H1 (cell line): ENCODE measurements around the gene DHX57. TPM values are rescaled to one million over a fixed set of nuclear protein-coding genes. Genes with fewer than 3 reads are reported as not detected.

Source experiments
- CTCF ChIA-PET: fragments of 300-600 bp; sonication (Branson Sonifier 250); formaldehyde crosslinking; loops from one replicate; lab custom pipeline; 2021; ENCODE audit not compliant: partially characterized antibody; lab: Charles Lee
- POLR2A ChIA-PET: fragments of 300-600 bp; sonication (Branson Sonifier 250); formaldehyde crosslinking; loops from one replicate; lab custom pipeline; 2021; ENCODE audit warnings: inconsistent platforms; ENCODE audit not compliant: partially characterized antibody; lab: Charles Lee
- DNase-seq, 2 experiments: peaks; one replicate each; pipeline versions ENCODE4 v3.0.0 to v3.0.0-alpha.2; 2010 to 2022; ENCODE audit warnings: low spot score in 2 of 2, low read depth in 1 of 2, mixed read lengths in 1 of 2
- FAIRE-seq: peaks from 2 replicates; lab custom pipeline; 2011; peaks lifted over from hg19 to GRCh38; lab: Jason Lieb, UNC
- H2AFZ ChIP-seq: 2 replicates; pipeline ENCODE4 v1.8.1; 2012; ENCODE audit warnings: low read length, inconsistent platforms
- H2AK5ac ChIP-seq: 2 replicates; pipeline ENCODE4 v1.6.1; 2013; ENCODE audit warnings: low read depth, low read length
- H2BK120ac ChIP-seq: replicated peaks from 2 replicates; pipeline ENCODE3; 2013; ENCODE audit warnings: low read depth, low read length, inconsistent platforms
- H2BK12ac ChIP-seq: 2 replicates; pipeline ENCODE4 v1.6.1; 2013; ENCODE audit warnings: low read depth, low read length
- H2BK15ac ChIP-seq: 2 replicates; pipeline ENCODE4 v1.6.1; 2013; ENCODE audit warnings: low read length
- H2BK20ac ChIP-seq: 2 replicates; pipeline ENCODE4 v1.6.1; 2013; ENCODE audit warnings: low read length
- H2BK5ac ChIP-seq: 2 replicates; pipeline ENCODE4 v1.6.1; 2013; ENCODE audit warnings: low read depth, low read length
- H3K14ac ChIP-seq: 2 replicates; pipeline ENCODE4 v1.6.1; 2013; ENCODE audit warnings: inconsistent platforms; ENCODE audit not compliant: insufficient read length
- H3K18ac ChIP-seq: 2 replicates; pipeline ENCODE4 v1.6.1; 2013; ENCODE audit warnings: low read length; ENCODE audit errors: extremely low read depth
- H3K23ac ChIP-seq: 2 replicates; pipeline ENCODE4 v1.6.1; 2013; ENCODE audit warnings: inconsistent platforms; ENCODE audit not compliant: insufficient read length
- H3K23me2 ChIP-seq: 2 replicates; pipeline ENCODE4 v1.6.1; 2013; ENCODE audit warnings: low read depth, low read length
- H3K27ac ChIP-seq: 2 replicates; pipeline ENCODE4 v1.6.1; 2011; ENCODE audit warnings: low read depth, low read length, inconsistent platforms
- H3K27me3 ChIP-seq, 4 experiments: replicated peaks in 1 of 4; 1 replicate in 1 of 4; 2 replicates in 3 of 4; pipeline versions ENCODE4 v1.6.1 to v1.8.1; 2011 to 2013; ENCODE audit warnings: low read length in 3 of 4, mild to moderate bottlenecking in 3 of 4, inconsistent platforms in 2 of 4, mixed read lengths in 2 of 4, moderate library complexity in 1 of 4; ENCODE audit not compliant: control insufficient read depth in 3 of 4, insufficient read depth in 3 of 4; ENCODE audit errors: extremely low read depth in 1 of 4
- H3K36me3 ChIP-seq, 4 experiments: 2 replicates each; pipeline versions ENCODE4 v1.6.1 to v1.8.1; 2011 to 2013; ENCODE audit warnings: mild to moderate bottlenecking in 4 of 4, low read length in 3 of 4, moderate library complexity in 2 of 4, control low read depth in 1 of 4, inconsistent platforms in 1 of 4; ENCODE audit not compliant: insufficient read depth in 4 of 4, control insufficient read depth in 2 of 4
- H3K4ac ChIP-seq: replicated peaks from 2 replicates; pipeline ENCODE3; 2013; ENCODE audit warnings: low read length, low read depth, mixed read lengths, inconsistent platforms; ENCODE audit not compliant: insufficient read length
- H3K4me1 ChIP-seq, 4 experiments: replicated peaks in 1 of 4; 1 replicate in 1 of 4; 2 replicates in 3 of 4; pipeline versions ENCODE4 v1.6.1 to v1.8.1; 2011 to 2013; ENCODE audit warnings: low read length in 3 of 4, inconsistent platforms in 2 of 4, mixed read lengths in 1 of 4; ENCODE audit not compliant: insufficient read depth in 4 of 4, control insufficient read depth in 3 of 4
- H3K4me2 ChIP-seq, 2 experiments: 2 replicates each; pipeline versions ENCODE4 v1.6.1 to v1.8.1; 2011 to 2013; ENCODE audit warnings: low read depth in 2 of 2, low read length in 2 of 2, control low read depth in 1 of 2, inconsistent platforms in 1 of 2, mild to moderate bottlenecking in 1 of 2; ENCODE audit not compliant: insufficient read depth in 1 of 2
- H3K4me3 ChIP-seq, 4 experiments: fragments of 200-600, 300-600 bp in 1 of 4; sonication (generic), shearing (Covaris generic), sonication (Bioruptor Twin) in 1 of 4; 2 replicates each; pipeline versions ENCODE4 v1.5.1 to v1.8.1; 2011 to 2016; ENCODE audit warnings: low read length in 4 of 4, low read depth in 3 of 4, control low read depth in 2 of 4, inconsistent platforms in 2 of 4, mild to moderate bottlenecking in 2 of 4, mixed read lengths in 1 of 4, moderate library complexity in 1 of 4; ENCODE audit not compliant: insufficient read depth in 2 of 4; ENCODE audit errors: extremely low read depth in 1 of 4
- H3K56ac ChIP-seq: replicated peaks from 2 replicates; pipeline ENCODE3; 2013; ENCODE audit warnings: low read depth, mild to moderate bottlenecking, mixed read lengths, low read length, inconsistent platforms; ENCODE audit not compliant: insufficient read length
- H3K79me1 ChIP-seq: 2 replicates; pipeline ENCODE4 v1.6.1; 2013; ENCODE audit warnings: low read depth, low read length, control low read depth
- H3K79me2 ChIP-seq, 2 experiments: 2 replicates each; pipeline versions ENCODE4 v1.6.1 to v1.8.1; 2012 to 2013; ENCODE audit warnings: low read length in 2 of 2, mild to moderate bottlenecking in 2 of 2, inconsistent platforms in 1 of 2; ENCODE audit not compliant: insufficient read depth in 2 of 2, control insufficient read depth in 1 of 2
- H3K9ac ChIP-seq, 4 experiments: replicated peaks in 1 of 4; 1 replicate in 1 of 4; 2 replicates in 3 of 4; pipeline versions ENCODE4 v1.6.1 to v1.8.1; 2011 to 2013; ENCODE audit warnings: low read depth in 3 of 4, low read length in 3 of 4, control low read depth in 2 of 4, mild to moderate bottlenecking in 2 of 4, moderate library complexity in 2 of 4, inconsistent platforms in 1 of 4; ENCODE audit errors: extremely low read depth in 1 of 4
- H3K9me3 ChIP-seq, 2 experiments: 2 replicates each; pipeline versions ENCODE4 v1.6.1 to v1.8.1; 2012 to 2013; ENCODE audit warnings: mild to moderate bottlenecking in 2 of 2, moderate library complexity in 2 of 2, control low read depth in 1 of 2, inconsistent platforms in 1 of 2, low read depth in 1 of 2, low read length in 1 of 2, mixed read lengths in 1 of 2; ENCODE audit not compliant: insufficient read depth in 2 of 2
- H4K20me1 ChIP-seq, 2 experiments: replicated peaks in 1 of 2; 2 replicates each; pipeline versions ENCODE3 to v1.8.1; 2011 to 2013; ENCODE audit warnings: inconsistent platforms in 2 of 2, low read length in 2 of 2, mild to moderate bottlenecking in 1 of 2; ENCODE audit not compliant: insufficient read depth in 2 of 2, control insufficient read depth in 1 of 2
- H4K5ac ChIP-seq: 2 replicates; pipeline ENCODE4 v1.6.1; 2013; ENCODE audit warnings: low read length, low read depth, mixed read lengths, inconsistent platforms; ENCODE audit not compliant: insufficient read length
- H4K8ac ChIP-seq: 2 replicates; pipeline ENCODE4 v1.8.0; 2013; ENCODE audit warnings: mild to moderate bottlenecking, moderate library complexity, low read length, inconsistent platforms; ENCODE audit not compliant: insufficient read depth; ENCODE audit errors: extremely low read depth
- H4K91ac ChIP-seq: replicated peaks from 2 replicates; pipeline ENCODE3; 2013; ENCODE audit warnings: low read length, mixed read lengths, inconsistent platforms; ENCODE audit not compliant: insufficient read length
- EGR1 ChIP-seq: IDR thresholded peaks from 2 replicates; pipeline ENCODE4 v1.6.1; 2011; ENCODE audit warnings: low read depth, low read length, borderline replicate concordance
- POLR2A ChIP-seq, 2 experiments: IDR thresholded peaks; 1 replicate in 1 of 2; 2 replicates in 1 of 2; pipeline ENCODE4 v1.6.1; 2011; ENCODE audit warnings: low read depth in 2 of 2, low read length in 2 of 2, mild to moderate bottlenecking in 2 of 2; ENCODE audit errors: control extremely low read depth in 1 of 2
- WGBS, 2 experiments: shearing (Covaris generic) in 1 of 2; methylation state at CpG; one replicate each; pipeline versions ENCODE4 v1.1.6 to v1.1.7; 2013 to 2015; ENCODE audit warnings: low lambda C conversion rate in 2 of 2, mixed read lengths in 2 of 2, inconsistent platforms in 1 of 2, low coverage in 1 of 2, missing lambda C conversion rate in 1 of 2; ENCODE audit not compliant: insufficient replicate concordance in 2 of 2, insufficient coverage in 1 of 2, insufficient read length in 1 of 2; ENCODE audit errors: extremely low coverage in 1 of 2, missing lambda C conversion rate in 1 of 2; 5-methylcytosine and 5-hydroxymethylcytosine counted together
- polyA plus RNA-seq, 7 experiments: library from polyadenylated mRNA; depleted of rRNA in 3 of 7; stranded (reverse) in 5 of 7; unstranded in 2 of 7; fragments of >200 nt in 5 of 7; fragments of 200-250 nt in 2 of 7; gene quantifications; 1 replicate in 5 of 7; 2 replicates in 1 of 7; 4 replicates in 1 of 7; pipeline versions ENCODE4 v1.2.1 to v1.2.3, GENCODE V29; 2011 to 2013; ENCODE audit warnings: missing spikeins in 2 of 7, mixed read lengths in 2 of 7
- small RNA-seq: library from polyadenylated mRNA; stranded (forward); fragments of <200 nt; extraction: miRNeasy Mini kit (QIAGEN cat#:217004); gene quantifications from one replicate; pipeline ENCODE3, GENCODE V24; 2013; ENCODE audit not compliant: insufficient read depth
- total RNA-seq: library from RNA; stranded (reverse); fragmentation: NEBNext Ultra II Directional; extraction: Animal tissue kit (Norgen Biotek cat#: 25700); gene quantifications from 2 replicates; pipeline ENCODE4 v1.2.1, GENCODE V29; 2021

The DHX57 gene
- total and polyA plus RNA-seq, 2 of the 8 experiments (the other 6 are each of a cell fraction or from before 2014, with no cell fraction given), result 10.7 to 32.9 TPM

GRCh38 chr2:38747819-38748218, 127.9 kb downstream of the DHX57 start:
- Histone ChIP-seq H3K4ac (no peak overlapping the region), H3K9ac (no peak overlapping the region), H3K14ac (no peak overlapping the region), H3K9me3 (no peaks in the 10 kb centered on the region), H3K4me1 (peaks cover 0 to 8% (median 2%) of the 10 kb centered on the region in 4 experiments; a peak in 3 of 7 replicates), H2BK120ac (no peak overlapping the region), H2BK15ac (no peak overlapping the region), H2BK20ac (no peak overlapping the region), H4K8ac (no peak overlapping the region), H3K4me3 (peak overlapping the region in 1 of 4 experiments; percentile 93; a peak in 1 of 8 replicates), H4K20me1 (peaks cover 30% of the 10 kb centered on the region in 2 experiments), H3K79me2 (peaks cover 19 to 72% of the 10 kb centered on the region in 2 experiments), H2BK5ac (no peak overlapping the region), H3K79me1 (no peaks in the 10 kb centered on the region), H2BK12ac (no peak overlapping the region), H3K27ac (no peak overlapping the region), H3K23me2 (peaks cover 7% of the 10 kb centered on the region; the same call in 1 of the 2 replicates), H3K56ac (no peak overlapping the region), H3K23ac (no peak overlapping the region), H4K5ac (no peak overlapping the region), H2AFZ (no peak overlapping the region), H2AK5ac (no peak overlapping the region), H4K91ac (no peak overlapping the region)
- WGBS, 2 experiments, result 91% methylated on average over 5 of the region's 5 CpGs; no CpG with 5 or more reads in 1 of the 2 experiments
- POLR2A ChIA-PET, result interaction anchor here (0.6 to 20.6 kb wide), 19 partner anchors 15 to 320 kb away, joined by 3 to 486 read pairs (median 4); partner anchors contain the start of gene HNRNPLL
- CTCF ChIA-PET, result interaction anchor here (0.6 to 2.5 kb wide), 6 partner anchors 11 to 230 kb away, joined by 3 to 7 read pairs (median 4); no protein-coding TSS in a partner anchor
- DNase-seq, result no peak
- FAIRE-seq, result no peak
- TF ChIP-seq EGR1, result no peak
- 0 out of 3 replicates have a peak, but pooled peaks of 1 of the 2 experiments have one; percentile 7 for TF ChIP-seq POLR2A (IDR thresholded peaks at IDR 0.05; ENCODE audit: control extremely low read depth in 1 of 2, low read depth in 2 of 2, low read length in 2 of 2)
- TF ChIP-seq, all 59 proteins: peak for 1
- peak overlapping the region in 1 of 2 experiments; percentile 78; a peak in 1 of 4 replicates for H3K4me2 ChIP-seq
- peaks cover 36 to 73% (median 63%) of the 10 kb centered on the region in 4 experiments for H3K36me3 ChIP-seq
- no peaks in the 10 kb centered on the region for H3K27me3 ChIP-seq
- no peak overlapping the region for H3K18ac ChIP-seq

Small RNA genes lying within 50 kb of the gene (small RNA-seq; reads per million reads assigned to genes)
- gene RNU6-851P, result not detected

Other genes with a start within 250 kb of the DHX57 start
- 12.0 and 13.1 TPM in 2 replicates for gene GALM, start 209.8 kb downstream of the DHX57 start, total RNA-seq
- 7.3 and 9.9 TPM in 2 replicates for gene GALM, start 209.8 kb downstream of the DHX57 start, polyA plus RNA-seq (2011; rRNA removed)
- gene SRSF7, start 124.6 kb downstream of the DHX57 start, total RNA-seq, result 370 and 378 TPM in 2 replicates
- gene SRSF7, start 124.6 kb downstream of the DHX57 start, polyA plus RNA-seq (2011; rRNA removed), result 225 and 415 TPM in 2 replicates
- gene GEMIN6, start 97.7 kb downstream of the DHX57 start, total RNA-seq, result 25.6 and 26.9 TPM in 2 replicates
- gene GEMIN6, start 97.7 kb downstream of the DHX57 start, polyA plus RNA-seq (2011; rRNA removed), result 5.2 and 8.4 TPM in 2 replicates
- 9.7 and 11.3 TPM in 2 replicates for gene MORN2, start within 50 bp of the DHX57 start, total RNA-seq
- 4.4 and 7.2 TPM in 2 replicates for gene MORN2, start within 50 bp of the DHX57 start, polyA plus RNA-seq (2011; rRNA removed)
- 0.57 and 0.95 TPM in 2 replicates for gene ARHGEF33, start 13.9 kb upstream of the DHX57 start, total RNA-seq
- gene ARHGEF33, start 13.9 kb upstream of the DHX57 start, polyA plus RNA-seq (2011; rRNA removed), result 0.08 and 0.09 TPM in 2 replicates
- gene SOS1, start 245.1 kb upstream of the DHX57 start, total RNA-seq, result 27.0 and 31.6 TPM in 2 replicates
- 13.1 and 25.7 TPM in 2 replicates for gene SOS1, start 245.1 kb upstream of the DHX57 start, polyA plus RNA-seq (2011; rRNA removed)